Neural crest cell (in vitro differentiated cells): ENCODE measurements around the gene SGSM2. TPM values are rescaled to one million over a fixed set of nuclear protein-coding genes. Genes with fewer than 3 reads are reported as not detected.
A peak's percentile ranks its signal among the peaks of the same experiment; 100 is the strongest.

Source experiments
- DNase-seq: peaks from one replicate; pipeline ENCODE4 v3.0.0; 2021; ENCODE audit warnings: low read depth, mixed read lengths, low spot score
- H3K27ac Mint-ChIP-seq: one replicate; pipeline ENCODE4 v1.8.0; 2021; ENCODE audit warnings: mild to moderate bottlenecking, mixed read lengths; ENCODE audit not compliant: unreplicated experiment
- H3K27me3 Mint-ChIP-seq: 2 replicates; pipeline ENCODE4 v1.8.0; 2021; ENCODE audit warnings: low read depth, mild to moderate bottlenecking, mixed read lengths
- H3K36me3 Mint-ChIP-seq: 2 replicates; pipeline ENCODE4 v1.8.0; 2021; ENCODE audit warnings: low read depth, mild to moderate bottlenecking, mixed read lengths
- H3K4me1 Mint-ChIP-seq: 2 replicates; pipeline ENCODE4 v1.8.0; 2021; ENCODE audit warnings: mixed read lengths
- H3K4me3 Mint-ChIP-seq: one replicate; pipeline ENCODE4 v1.8.0; 2021; ENCODE audit warnings: mild to moderate bottlenecking, mixed read lengths
- H3K9me3 Mint-ChIP-seq: 2 replicates; pipeline ENCODE4 v1.8.0; 2021; ENCODE audit warnings: mixed read lengths
- total RNA-seq: library from RNA; stranded (reverse); gene quantifications from 2 replicates; pipeline ENCODE4 v1.2.1, GENCODE V29; 2021
- TF ChIP-seq, protein P1 (sequence below): fragments of 200-600 bp; sonication (generic); conservative IDR thresholded peaks from 2 replicates; pipeline ENCODE4 v1.5.0; 2021; ENCODE audit warnings: antibody characterized with exemption, mild to moderate bottlenecking

SGSM2 gene
- total RNA-seq, 1 donor from 2014 or later: 102 TPM

DNA sequence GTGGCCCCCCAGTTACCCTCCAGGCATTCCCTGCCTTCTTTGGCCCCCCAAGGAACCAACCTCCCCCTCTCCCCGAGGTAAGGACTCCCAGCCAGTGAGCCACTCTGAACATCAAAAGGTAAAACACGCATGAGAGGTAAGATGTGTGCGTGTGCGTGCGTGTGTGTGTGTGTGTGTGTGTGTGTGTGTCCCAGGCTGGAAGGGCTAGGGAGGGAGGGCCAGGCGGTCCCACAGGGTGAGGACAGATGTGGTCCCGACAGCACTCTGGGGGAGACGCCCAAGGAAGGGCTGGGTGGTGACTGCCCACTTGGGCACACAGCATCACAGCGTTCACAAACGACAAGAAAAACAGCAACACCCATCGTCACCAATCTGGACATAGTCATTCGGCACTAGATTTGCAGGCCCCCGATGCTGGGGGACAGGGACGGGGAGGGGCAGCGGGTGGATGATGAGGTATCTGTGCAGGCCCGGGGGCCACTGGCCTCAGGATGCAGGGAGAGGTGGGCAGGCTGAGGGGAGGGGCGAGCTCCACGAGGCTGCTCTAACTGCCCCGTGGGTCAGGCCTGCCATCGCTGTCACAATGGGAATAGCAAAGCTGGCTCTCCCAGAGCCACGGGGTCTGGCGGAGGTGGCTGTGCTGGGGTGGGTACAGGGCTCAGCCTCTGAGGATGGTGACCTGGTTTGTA lies 47.3 kb downstream of the SGSM2 start:
- Mint-ChIP-seq H3K4me1 (peaks cover 43% of the 10 kb centered on the region), H3K36me3 (peaks cover 7% of the 10 kb centered on the region), H3K4me3 (peak overlapping the region; percentile 85), H3K27ac (peak overlapping the region; percentile 99), H3K9me3 (no peaks in the 10 kb centered on the region), H3K27me3 (peaks cover 7% of the 10 kb centered on the region)
- TF ChIP-seq, protein P1, sequence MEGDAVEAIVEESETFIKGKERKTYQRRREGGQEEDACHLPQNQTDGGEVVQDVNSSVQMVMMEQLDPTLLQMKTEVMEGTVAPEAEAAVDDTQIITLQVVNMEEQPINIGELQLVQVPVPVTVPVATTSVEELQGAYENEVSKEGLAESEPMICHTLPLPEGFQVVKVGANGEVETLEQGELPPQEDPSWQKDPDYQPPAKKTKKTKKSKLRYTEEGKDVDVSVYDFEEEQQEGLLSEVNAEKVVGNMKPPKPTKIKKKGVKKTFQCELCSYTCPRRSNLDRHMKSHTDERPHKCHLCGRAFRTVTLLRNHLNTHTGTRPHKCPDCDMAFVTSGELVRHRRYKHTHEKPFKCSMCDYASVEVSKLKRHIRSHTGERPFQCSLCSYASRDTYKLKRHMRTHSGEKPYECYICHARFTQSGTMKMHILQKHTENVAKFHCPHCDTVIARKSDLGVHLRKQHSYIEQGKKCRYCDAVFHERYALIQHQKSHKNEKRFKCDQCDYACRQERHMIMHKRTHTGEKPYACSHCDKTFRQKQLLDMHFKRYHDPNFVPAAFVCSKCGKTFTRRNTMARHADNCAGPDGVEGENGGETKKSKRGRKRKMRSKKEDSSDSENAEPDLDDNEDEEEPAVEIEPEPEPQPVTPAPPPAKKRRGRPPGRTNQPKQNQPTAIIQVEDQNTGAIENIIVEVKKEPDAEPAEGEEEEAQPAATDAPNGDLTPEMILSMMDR: no peak
- peak; percentile 45 for DNase-seq

DNA sequence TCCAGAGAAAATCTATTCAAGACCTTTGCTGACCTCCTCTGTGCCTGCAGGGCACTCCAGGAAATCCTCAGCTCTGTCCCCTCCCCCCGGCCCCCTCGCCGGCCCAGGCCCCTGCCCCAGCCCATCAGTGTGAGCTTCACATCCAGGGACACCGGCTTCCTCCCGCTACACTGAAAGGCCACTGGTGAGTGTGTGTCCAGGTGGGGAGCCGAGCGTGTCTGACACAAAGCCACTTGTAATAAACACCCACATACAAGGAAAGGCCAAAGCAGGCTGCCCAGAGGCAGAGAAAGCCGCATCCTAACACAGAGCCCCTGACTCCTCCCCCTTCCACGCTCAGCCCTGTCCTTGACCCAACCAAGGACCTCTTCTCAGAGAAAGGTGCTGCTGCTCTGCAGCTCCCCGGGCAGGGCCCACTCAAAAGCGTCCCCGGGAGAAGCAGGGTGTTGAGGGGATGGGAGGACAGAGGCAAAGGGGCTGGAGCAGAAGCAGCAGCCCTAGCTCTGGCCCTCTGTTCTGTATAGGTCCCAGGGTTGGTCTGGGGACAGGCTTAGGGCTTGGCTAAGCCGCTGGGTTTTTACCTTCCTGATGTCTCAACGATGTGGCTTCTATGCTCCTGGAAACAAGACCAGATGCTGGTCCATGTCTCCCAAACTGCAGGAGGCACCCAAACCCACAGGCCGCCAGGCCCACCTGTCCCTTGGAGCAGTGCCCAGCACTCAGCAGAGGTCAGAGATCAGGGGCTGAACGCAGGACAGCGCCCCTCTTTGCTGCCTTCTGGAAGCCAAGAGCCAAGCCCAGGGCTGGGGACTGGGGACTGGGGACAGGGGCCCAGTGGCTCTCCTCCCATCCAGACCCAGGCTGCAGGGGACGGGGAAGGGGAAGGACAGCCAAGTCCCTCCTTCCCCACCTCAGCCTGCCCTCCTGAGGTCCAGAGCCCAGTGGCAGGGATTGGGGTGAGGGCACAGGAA lies 48.2 kb downstream of the SGSM2 start:
- TF ChIP-seq, protein P1: no peak
- H3K27me3 Mint-ChIP-seq: peaks cover 7% of the 10 kb centered on the region
- DNase-seq: peak; percentile 55
- H3K9me3 Mint-ChIP-seq: no peaks in the 10 kb centered on the region
- H3K27ac Mint-ChIP-seq: peak overlapping the region; percentile 99
- peaks cover 7% of the 10 kb centered on the region for H3K36me3 Mint-ChIP-seq
- H3K4me1 Mint-ChIP-seq: peaks cover 52% of the 10 kb centered on the region
- H3K4me3 Mint-ChIP-seq: peak overlapping the region; percentile 85

DNA sequence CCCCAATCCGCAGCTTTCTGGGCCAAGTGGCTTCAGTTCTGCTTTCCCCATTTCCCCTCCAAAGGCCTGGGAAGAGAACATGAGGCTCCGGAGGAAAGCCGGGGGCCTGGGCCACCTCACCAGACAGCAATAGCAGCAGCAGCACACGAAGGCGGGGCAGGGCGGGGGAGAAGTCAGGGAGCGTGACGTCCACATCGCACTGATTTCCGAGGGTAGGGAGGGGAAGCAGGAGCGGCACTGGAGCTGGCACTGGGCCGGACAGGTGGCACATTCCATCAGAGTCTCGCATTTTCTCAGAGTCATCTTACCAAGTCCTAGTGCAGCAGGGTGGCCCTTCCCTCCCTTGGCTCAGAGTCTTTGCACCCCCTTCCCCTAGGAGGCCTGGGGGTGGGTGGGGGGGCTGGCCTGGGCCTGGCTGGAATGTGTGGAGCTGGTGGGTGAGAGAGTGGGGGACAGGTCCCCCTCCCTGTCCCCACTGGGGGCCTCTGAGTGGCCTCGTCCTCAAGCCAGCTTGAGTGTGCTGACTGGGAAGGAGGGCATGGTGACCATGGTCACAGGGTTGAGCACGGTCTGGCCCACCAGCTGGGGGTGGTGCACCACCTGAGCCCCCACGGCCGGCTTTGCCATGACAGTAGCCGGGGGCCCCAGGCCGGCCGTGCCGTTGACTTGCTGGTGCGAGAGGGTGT lies 49.2 kb downstream of the SGSM2 start:
- Mint-ChIP-seq H3K4me1 (peaks cover 57% of the 10 kb centered on the region), H3K4me3 (no peak overlapping the region), H3K9me3 (no peaks in the 10 kb centered on the region), H3K27me3 (peaks cover 7% of the 10 kb centered on the region), H3K36me3 (peaks cover 7% of the 10 kb centered on the region), H3K27ac (peak overlapping the region; percentile 43)
- DNase-seq: no peak
- TF ChIP-seq, protein P1: no peak

DNA sequence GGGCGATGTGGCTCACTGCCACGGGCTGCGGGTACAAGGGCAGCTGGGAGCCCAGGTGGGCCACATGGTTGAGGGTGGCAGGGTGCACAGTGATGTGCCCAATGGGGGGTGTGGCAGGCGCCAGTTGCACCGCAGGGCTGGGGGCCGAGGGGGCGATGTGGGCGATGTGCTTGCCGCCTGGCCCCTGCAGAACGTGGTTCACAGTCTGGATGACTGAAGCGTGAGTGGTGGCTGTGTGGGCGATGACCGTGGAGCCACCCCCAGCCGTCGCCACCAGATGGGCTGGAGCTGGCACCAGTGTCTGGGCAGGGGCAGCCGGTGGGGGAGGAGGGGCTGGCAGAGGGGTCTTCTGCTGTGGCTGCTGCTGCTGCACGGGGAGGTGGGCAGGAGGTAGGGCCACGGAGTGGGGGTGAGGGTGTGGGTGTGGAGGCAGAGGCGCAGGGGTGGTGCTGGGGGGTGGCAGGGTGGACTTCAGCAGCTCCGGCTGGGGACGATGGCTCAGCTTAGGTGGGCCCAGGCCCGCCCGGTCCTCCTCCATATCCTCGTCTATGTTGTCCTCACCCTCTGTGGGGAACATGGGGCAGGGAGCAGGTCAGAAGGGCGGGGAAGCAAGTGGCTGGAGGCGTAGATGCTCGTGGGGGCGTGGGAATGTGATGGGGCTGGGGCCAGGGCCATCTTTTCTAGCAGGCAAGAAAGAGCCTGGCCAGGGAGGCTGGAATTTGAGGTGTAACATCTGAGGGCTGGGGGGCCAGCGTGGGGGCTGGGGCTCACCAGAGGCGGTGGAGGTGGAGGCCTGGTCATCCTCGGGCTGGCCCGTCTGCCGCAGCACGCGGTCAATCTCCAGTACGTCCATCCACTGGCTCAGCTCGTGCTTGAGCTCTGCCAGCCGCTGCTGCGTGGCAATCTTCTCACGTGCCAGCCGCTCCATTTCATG lies 50.1 kb downstream of the SGSM2 start:
- Mint-ChIP-seq H3K4me1 (peaks cover 65% of the 10 kb centered on the region), H3K9me3 (no peaks in the 10 kb centered on the region), H3K27ac (no peak overlapping the region)

More for the DNA sequence above, 50.1 kb downstream of the SGSM2 start:
- Mint-ChIP-seq H3K4me3 (peak overlapping the region; percentile 34), H3K27me3 (peaks cover 7% of the 10 kb centered on the region), H3K36me3 (peaks cover 7% of the 10 kb centered on the region)
- TF ChIP-seq, protein P1: no peak
- DNase-seq: no peak
